Pons (tissue), 1 donor: ENCODE data around the gene AMPD3.

Experiments used
- DNase-seq: peaks from one replicate; pipeline ENCODE4 v3.0.0-alpha.2; 2016; ENCODE audit warnings: low spot score

AMPD3 gene

GRCh38 chr11:10461276-10461790 lies 6.3 kb downstream of the AMPD3 start:
- DNase-seq = no peak

GRCh38 chr11:10462746-10463300 lies 7.8 kb downstream of the AMPD3 start:
- DNase-seq = no peak

GRCh38 chr11:10473371-10473770 lies 18.3 kb downstream of the AMPD3 start:
- DNase-seq = no peak

GRCh38 chr11:10474551-10474950 lies 19.5 kb downstream of the AMPD3 start:
- DNase-seq = no peak

- DNase-seq = no peak
These were observed 21.3 kb downstream of the AMPD3 start for GRCh38 chr11:10476342-10476741.

GRCh38 chr11:10476927-10477689 lies 22.0 kb downstream of the AMPD3 start:
- no peak for DNase-seq

GRCh38 chr11:10477690-10478046 lies 22.6 kb downstream of the AMPD3 start:
- DNase-seq = no peak

- no peak for DNase-seq
These were observed 23.0 kb downstream of the AMPD3 start for GRCh38 chr11:10478066-10478465.

GRCh38 chr11:10478574-10479550 lies 23.8 kb downstream of the AMPD3 start:
- peak; percentile 43 for DNase-seq

GRCh38 chr11:10480026-10480425 lies 25.0 kb downstream of the AMPD3 start:
- no peak for DNase-seq

GRCh38 chr11:10480760-10481159 lies 25.7 kb downstream of the AMPD3 start:
- DNase-seq = no peak

GRCh38 chr11:10481560-10482349 lies 26.7 kb downstream of the AMPD3 start:
- DNase-seq = peak; percentile 25

GRCh38 chr11:10483174-10483573 lies 28.1 kb downstream of the AMPD3 start:
- no peak for DNase-seq

GRCh38 chr11:10483584-10483983 lies 28.5 kb downstream of the AMPD3 start:
- no peak for DNase-seq

- no peak for DNase-seq
These were observed 29.6 kb downstream of the AMPD3 start for GRCh38 chr11:10484461-10485180.

GRCh38 chr11:10485646-10486045 lies 30.6 kb downstream of the AMPD3 start:
- DNase-seq = no peak

GRCh38 chr11:10486161-10486840 lies 31.2 kb downstream of the AMPD3 start:
- no peak for DNase-seq

GRCh38 chr11:10487002-10487647 lies 32.1 kb downstream of the AMPD3 start:
- no peak for DNase-seq

- DNase-seq = no peak
These were observed 33.3 kb downstream of the AMPD3 start for GRCh38 chr11:10488121-10488933.
